Left hindlimb (tissue), 1 donor: ENCODE measurements around the gene HP.

Experiments used
- DNase-seq: peaks from one replicate; pipeline ENCODE4 v3.0.0-alpha.2; 2018

The HP gene

DNA sequence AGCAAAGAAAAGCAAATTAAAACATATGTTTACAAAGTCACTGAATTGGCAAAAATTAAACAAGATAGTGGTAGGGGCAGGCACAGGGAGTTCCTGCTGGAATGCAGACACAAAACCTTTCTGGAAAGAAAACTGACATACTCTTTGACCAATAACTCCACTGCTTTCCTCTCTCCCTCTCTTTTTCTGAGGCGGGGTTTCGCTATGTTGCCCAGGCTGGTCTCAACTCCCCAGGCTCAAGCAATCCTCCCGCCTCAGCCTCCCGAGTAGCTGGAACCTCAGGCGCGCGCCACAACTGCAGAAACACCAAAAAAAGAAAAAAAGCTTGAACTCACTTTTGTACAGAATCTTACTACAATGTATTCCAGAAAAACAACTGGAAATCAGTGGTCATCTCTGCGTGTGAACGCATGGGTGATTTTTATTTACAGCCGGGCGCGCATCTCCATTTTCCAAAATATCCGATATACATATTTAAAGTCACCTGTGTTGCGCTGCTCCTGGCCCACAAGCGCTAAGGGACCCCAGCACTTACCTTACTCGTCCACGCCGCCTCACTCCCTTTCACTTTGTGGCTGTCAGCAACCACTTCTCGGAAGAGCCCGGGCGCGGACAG lies 38.6 kb downstream of the HP start:
- DNase-seq = no peak

DNA sequence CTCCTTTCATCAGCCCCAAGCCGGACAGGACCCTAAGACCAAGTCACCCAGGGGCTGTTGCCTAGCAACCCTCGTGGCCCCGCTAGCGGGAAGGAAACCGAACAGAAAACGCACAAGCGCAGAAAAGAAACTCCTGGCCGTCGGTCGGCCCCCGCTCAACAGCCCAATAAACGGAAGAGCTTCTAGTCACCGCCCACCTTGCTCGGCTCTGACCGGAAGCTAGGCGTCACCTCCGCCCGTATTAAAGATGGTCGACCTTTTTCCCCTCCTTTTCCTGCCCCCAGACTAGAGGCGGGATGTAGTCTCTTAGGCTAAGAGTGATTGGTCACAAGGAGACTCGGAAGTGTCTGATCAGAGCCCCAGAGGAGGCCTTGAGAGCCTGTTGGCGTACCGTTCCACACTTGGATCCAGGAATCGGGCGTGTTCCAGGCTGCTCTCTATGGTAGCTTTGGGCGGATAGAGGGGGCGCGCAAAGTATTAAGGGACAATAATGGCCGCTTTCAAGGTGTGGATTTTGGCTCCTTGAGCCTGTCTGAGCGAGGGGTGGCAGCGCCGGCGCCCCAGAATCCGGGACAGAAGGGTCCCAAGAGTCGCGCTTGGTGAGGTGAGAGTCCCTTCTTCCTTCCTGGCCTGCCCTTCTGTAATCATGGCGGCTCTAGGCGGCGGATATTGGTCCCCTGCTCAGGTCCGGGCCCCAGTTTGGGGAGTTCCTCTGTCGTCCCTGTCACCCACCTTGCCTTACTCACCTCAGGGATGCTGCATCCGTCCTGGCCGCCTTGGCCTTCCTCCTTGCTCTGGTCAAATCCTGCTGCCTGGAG lies 39.4 kb downstream of the HP start, which contains the start of the genes DHX38 and TXNL4B:
TSS of gene DHX38 (plus strand) at position 400 of the 818 bp plus-strand sequence. CDS start 2,311 bp downstream, outside the sequence.
TSS of gene TXNL4B (minus strand) at position 173 of the 818 bp plus-strand sequence. CDS start 2,871 bp downstream, outside the sequence.
- peak; percentile 98 for DNase-seq

DNA sequence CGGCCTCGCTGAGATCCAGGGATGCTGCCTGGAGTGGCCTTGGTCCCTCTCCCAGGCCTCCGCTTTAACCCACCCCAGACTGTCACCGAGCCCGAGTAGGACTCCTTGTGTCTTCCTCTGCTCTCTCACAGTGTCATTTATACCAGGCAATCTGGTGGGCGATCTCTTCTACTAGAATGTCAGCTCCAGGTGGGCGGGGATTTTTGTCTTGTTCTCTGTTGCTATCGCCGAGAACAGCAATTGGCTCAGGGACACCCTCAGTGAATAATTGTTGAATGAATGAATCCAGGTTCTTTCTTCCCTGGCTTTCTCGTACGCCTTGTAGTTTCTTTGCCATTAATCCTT lies 39.9 kb downstream of the HP start:
- DNase-seq = no peak

DNA sequence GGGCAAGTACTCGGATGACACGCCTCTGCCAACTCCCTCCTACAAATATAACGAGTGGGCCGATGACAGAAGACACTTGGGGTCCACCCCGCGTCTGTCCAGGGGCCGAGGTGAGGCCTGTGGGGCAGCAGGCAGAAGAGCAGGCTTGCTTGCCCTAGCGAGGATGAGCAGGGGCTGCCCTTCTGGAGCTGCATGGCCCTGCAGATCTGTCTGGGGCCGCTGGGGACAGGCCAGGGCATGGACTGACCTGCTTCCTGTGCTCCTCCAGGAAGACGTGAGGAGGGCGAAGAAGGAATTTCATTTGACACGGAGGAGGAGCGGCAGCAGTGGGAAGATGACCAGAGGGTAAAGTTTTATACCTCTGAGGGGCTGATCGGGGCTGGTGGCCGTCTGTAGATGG lies 44.6 kb downstream of the HP start:
- no peak for DNase-seq

DNA sequence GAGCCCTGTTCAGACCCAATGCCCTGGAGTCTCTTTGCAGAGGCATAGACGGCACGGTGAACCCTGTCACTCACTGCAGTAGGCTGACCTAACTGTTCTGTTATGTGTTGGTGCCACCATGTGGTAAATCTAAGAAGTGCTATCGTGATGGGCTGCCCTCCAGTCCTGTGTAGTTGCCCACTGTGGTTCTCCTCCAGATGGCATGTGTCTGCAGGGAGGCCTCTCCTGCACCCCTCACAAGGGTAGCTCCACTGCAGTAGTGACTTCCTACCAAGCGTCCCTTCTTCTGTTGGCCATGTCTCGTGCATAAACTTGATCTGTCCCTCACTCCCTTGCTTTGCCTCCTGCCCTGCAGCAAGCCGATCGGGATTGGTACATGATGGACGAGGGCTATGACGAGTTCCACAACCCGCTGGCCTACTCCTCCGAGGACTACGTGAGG lies 45.1 kb downstream of the HP start:
- DNase-seq = no peak

DNA sequence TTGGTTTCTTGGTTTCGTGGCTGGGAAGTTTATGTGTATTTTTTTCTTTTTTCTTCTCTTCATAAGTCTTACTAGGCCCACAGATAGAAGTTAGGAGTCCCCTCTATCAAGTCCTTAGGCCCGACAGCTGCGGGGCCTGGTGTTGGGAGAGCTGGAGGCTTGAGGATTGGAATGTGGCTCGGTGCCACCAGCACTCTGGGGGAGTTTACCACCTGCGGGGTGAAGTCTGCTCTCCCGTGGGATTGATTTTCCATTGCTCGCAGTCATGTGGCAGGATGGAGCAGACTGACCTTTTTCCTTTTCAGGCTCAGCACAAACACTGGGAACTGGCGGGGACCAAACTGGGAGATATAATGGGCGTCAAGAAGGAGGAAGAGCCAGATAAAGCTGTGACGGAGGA lies 46.9 kb downstream of the HP start:
- no peak for DNase-seq

DNA sequence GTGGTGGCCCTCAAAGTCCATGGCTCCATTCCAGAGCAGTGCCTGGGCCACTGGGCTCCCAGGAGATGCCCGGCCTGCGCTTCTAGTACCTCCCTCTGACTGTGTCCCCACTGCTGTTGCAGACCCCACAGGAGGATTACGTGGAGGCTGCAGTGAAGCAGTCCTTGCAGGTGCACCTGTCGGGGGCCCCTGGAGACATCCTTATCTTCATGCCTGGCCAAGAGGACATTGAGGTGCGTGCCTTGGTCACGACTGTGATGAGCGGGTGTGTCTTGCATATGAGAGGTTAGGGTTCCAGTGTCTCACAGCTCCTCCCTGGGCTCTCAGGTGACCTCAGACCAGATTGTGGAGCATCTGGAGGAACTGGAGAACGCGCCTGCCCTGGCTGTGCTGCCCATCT lies 50.6 kb downstream of the HP start:
- no peak for DNase-seq

DNA sequence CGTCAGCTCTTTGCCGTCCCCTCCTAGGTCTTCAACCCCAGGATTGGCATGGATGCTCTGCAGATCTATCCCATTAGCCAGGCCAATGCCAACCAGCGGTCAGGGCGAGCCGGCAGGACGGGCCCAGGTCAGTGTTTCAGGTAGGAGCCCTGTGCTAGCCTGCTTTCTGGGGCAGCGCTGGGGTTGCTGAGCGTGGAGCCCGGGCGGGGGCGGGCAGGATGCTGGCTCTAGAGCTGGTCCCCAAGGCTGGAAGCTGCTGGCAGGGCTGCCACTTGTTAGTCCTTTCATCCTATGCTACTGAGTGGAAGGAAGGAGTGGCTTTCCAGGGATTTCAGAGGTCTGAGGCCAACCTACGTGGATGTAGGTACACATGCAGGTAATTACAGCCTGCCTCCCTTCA lies 51.7 kb downstream of the HP start:
- no peak for DNase-seq

DNA sequence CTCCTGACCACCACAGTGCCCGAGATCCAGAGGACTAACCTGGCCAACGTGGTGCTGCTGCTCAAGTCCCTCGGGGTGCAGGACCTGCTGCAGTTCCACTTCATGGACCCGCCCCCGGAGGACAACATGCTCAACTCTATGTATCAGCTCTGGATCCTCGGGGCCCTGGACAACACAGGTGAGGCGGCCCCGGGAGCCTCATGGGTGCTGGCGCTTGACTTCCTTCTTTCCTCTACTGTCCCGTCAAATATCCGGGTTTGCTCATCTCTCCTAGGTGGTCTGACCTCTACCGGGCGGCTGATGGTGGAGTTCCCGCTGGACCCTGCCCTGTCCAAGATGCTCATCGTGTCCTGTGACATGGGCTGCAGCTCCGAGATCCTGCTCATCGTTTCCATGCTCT lies 53.1 kb downstream of the HP start:
- DNase-seq = no peak

DNA sequence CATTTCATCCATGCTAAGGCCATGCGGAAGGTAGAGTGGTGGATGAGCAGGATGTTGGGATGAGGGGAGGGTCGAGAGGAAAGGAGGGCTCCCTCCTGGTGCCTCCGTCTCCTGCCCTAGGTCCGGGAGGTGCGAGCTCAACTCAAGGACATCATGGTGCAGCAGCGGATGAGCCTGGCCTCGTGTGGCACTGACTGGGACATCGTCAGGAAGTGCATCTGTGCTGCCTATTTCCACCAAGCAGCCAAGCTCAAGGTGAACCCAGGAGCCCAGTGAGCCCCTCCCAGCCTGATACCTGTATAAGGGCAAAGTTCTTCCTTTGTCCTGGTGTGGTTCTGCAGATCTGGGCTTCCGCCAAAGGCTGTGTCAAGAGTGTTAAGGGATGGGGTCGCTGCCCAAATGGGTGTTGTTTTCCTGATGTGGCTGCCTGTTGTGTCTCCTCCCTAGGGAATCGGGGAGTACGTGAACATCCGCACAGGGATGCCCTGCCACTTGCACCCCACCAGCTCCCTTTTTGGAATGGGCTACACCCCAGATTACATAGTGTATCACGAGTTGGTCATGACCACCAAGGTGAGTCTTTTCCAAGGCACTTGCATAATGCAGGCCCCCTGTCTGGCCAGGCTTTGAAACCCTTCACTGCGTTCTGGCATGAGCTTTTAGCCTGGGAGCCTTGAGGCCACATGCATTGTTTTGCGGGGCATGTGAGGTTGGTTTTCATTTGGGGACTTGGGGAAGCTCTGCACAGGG lies 54.2 kb downstream of the HP start:
- DNase-seq = no peak

DNA sequence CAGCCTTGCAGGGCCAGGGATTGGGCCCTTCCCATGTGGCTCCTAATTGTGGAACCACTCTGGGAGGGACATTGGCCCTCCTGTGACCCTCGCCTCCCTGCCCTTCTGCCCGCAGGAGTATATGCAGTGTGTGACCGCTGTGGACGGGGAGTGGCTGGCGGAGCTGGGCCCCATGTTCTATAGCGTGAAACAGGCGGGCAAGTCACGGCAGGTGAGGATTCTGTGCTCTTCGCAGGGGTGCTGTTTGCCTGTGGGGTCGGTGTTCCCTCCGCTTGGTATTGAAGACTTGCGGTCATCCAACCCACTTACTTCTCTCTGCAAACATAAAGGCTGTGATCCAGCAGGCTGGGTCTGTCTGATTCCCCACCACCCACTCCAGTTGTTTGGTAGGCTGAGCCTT lies 55.0 kb downstream of the HP start:
- no peak for DNase-seq

DNA sequence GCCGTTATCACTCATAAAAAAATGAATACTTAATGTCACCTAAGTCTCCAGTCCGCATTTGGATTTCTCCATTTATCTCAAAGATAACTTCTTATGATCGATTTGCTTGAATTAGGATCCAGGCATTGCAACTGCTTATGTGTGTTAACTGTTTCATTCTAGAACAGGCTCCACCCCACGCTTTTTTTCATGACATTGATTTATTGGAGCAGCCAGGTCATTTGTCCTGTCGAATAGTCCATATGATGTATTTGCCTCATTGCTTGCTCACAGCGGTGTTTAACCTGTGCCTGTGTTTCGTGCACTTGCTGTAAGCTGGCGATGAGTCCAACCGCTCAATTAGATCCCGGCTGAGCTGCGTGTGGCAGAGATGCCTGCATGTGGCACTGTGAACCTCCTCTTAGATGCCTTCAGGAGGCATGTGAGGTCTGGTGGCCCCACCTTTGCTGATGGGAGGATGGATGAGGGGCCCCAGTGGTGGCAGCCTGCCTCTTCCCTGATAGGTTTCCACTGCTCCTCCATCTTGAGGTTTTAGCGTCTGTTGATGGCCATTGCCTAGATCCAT lies 55.7 kb downstream of the HP start:
- DNase-seq = no peak
